ENCODE results near the gene PCBP3. TPM values are rescaled to one million over a fixed set of nuclear protein-coding genes. Genes with fewer than 3 reads are reported as not detected.

Gene PCBP3
- total RNA-seq, 2 donors from 2014 or later, result 0.77 to 17.2 TPM

DNA sequence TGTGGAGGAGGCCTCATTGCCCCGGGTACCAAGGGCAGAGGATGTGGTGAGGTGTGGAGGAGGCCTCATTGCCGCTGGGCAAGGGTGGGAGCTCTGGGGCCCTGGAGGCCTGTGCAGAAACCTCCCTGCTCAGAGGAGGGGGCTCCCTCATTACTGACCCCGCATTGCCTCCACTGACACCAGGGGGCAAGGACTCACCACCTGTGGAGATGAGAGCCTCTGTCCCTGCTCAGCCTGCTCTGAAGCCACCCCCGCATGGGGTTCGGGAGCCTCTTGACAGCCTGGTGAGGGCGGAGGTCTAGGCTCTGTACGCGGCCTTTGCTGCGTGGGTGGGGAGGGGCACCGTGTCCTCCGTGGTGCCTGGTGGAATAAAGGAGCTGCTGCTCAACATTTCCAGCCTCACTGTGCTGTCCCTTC is 243.1 kb downstream of the PCBP3 start:
- intact Hi-C loops (cut with DNase I), result no loop called here
- Histone ChIP-seq H3K27ac (peak overlapping the region in 1 of 2 donors; percentile 38), H3K4me1 (replicated peaks) (peaks cover 6% of the 10 kb centered on the region), H3K4me3 (no peak overlapping the region), H3K9me3 (no peaks in the 10 kb centered on the region), H3K27me3 (replicated peaks; ENCODE audit: insufficient read depth) (no peaks in the 10 kb centered on the region), H3K36me3 (no peaks in the 10 kb centered on the region)
- TF ChIP-seq POLR2AphosphoS5 (IDR thresholded peaks at IDR 0.05) (no peak), CTCF (IDR thresholded peaks at IDR 0.05) (no peak), POLR2A (IDR thresholded peaks at IDR 0.05) (no peak)
- DNase-seq (ENCODE audit: low spot score), result no peak
- WGBS, result 54% methylated on average over 11 of the region's 11 CpGs

- WGBS, result 40% methylated on average over 6 of the region's 6 CpGs
- TF ChIP-seq POLR2AphosphoS5 (IDR thresholded peaks at IDR 0.05), result peak; percentile 9
- no peak for TF ChIP-seq POLR2A (IDR thresholded peaks at IDR 0.05)
- DNase-seq (ENCODE audit: low spot score), result no peak
- intact Hi-C loops (cut with DNase I), result no loop called here
- H3K4me1 ChIP-seq (replicated peaks), result peaks cover 6% of the 10 kb centered on the region
- H3K4me3 ChIP-seq, result no peak overlapping the region
- H3K36me3 ChIP-seq, result no peaks in the 10 kb centered on the region
- peak overlapping the region in 1 of 2 donors; percentile 38 for H3K27ac ChIP-seq
- no peaks in the 10 kb centered on the region for H3K9me3 ChIP-seq
- no peaks in the 10 kb centered on the region for H3K27me3 ChIP-seq (replicated peaks; ENCODE audit: insufficient read depth)
Observed at GRCh38 chr21:45887120-45887611, 243.6 kb downstream of the PCBP3 start.

DNA sequence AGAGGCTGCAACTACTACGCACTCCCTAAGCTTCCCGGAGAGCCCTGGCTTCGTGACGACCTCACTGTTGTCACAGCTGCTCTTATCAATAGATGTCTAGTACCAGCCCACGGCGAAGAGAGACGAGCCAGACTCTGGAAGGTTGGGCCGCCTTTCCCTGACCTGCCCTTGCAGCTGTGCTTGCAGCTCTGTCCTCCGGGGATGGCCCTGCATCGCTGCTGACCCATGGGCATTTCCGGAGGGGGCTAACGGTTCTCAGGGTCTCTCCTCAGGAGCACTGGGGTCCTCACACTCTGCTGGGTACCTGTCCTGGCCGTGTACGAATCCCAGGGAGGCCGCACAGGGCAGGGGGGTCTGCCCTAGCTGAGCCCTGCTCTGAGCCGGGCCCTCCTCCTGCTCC is 244.3 kb downstream of the PCBP3 start:
- DNase-seq (ENCODE audit: low spot score), result no peak
- H3K4me1 ChIP-seq (replicated peaks), result peaks cover 6% of the 10 kb centered on the region
- TF ChIP-seq CTCF (IDR thresholded peaks at IDR 0.05) (no peak), POLR2A (IDR thresholded peaks at IDR 0.05) (no peak), POLR2AphosphoS5 (IDR thresholded peaks at IDR 0.05) (no peak)
- WGBS, result 72% methylated on average over 16 of the region's 16 CpGs
- H3K36me3 ChIP-seq, result no peaks in the 10 kb centered on the region
- no peaks in the 10 kb centered on the region for H3K27me3 ChIP-seq (replicated peaks; ENCODE audit: insufficient read depth)
- no peak overlapping the region for H3K4me3 ChIP-seq
- intact Hi-C loops (cut with DNase I), result no loop called here
- H3K9me3 ChIP-seq, result no peaks in the 10 kb centered on the region
- no peak overlapping the region for H3K27ac ChIP-seq

DNA sequence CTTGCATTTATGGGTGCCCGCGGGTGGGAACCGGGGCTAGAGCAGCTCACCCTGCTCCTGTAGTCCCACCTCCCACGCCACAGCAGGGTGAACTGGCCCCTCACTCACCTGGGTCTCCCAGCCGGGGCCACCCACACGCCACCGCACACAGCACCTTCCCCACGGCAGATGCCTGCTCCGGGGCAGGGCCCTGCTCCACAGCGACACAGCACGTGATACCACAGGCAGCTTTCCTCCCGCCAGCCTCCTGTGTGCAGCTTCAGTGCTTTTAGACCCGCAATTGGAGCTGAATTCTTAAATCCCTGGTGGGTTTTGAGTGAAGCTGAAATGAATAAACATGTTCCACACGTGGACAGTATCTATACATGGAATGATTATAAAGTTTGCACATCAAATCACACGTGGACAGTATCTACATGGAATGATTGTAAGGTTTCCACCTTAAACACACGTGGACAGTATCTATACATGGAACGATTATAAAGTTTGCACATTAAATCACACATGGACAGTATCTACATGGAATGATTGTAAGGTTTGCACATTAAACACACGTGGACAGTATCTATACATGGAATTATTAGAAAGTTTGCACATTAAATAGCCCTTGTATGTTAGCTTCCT is 245.0 kb downstream of the PCBP3 start:
- TF ChIP-seq POLR2AphosphoS5 (IDR thresholded peaks at IDR 0.05) (no peak), CTCF (IDR thresholded peaks at IDR 0.05) (no peak), POLR2A (IDR thresholded peaks at IDR 0.05) (no peak)
- no peak overlapping the region for H3K4me3 ChIP-seq
- H3K27me3 ChIP-seq (replicated peaks; ENCODE audit: insufficient read depth), result no peaks in the 10 kb centered on the region
- H3K36me3 ChIP-seq, result no peaks in the 10 kb centered on the region
- H3K9me3 ChIP-seq, result no peaks in the 10 kb centered on the region
- DNase-seq (ENCODE audit: low spot score), result no peak
- H3K4me1 ChIP-seq (replicated peaks), result peaks cover 6% of the 10 kb centered on the region
- intact Hi-C loops (cut with DNase I), result no loop called here
- 91% methylated on average over 18 of the region's 18 CpGs for WGBS
- H3K27ac ChIP-seq, result no peak overlapping the region

DNA sequence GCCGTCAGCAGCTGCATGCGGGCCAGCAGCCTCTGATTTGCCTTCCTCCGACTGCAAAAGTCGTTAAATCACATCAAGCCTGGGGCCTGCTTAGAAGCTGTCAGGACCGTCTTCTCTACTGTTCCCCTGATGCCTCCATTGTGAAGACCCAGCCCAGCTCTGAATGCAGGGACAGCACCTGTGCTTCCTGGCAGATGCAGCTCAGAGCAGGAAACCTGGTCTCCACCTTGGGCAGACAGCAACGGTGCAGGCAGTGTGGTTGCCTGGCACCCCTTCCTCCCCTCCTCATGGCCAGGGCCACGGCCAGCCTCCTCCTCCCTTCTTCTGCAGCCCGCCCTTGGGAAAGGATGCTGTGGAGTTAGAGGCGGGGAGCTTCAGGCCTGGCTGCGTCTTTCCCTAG is 245.7 kb downstream of the PCBP3 start:
- Histone ChIP-seq H3K27me3 (replicated peaks; ENCODE audit: insufficient read depth) (no peaks in the 10 kb centered on the region), H3K36me3 (no peaks in the 10 kb centered on the region), H3K4me1 (replicated peaks) (peaks cover 6% of the 10 kb centered on the region), H3K4me3 (no peak overlapping the region), H3K9me3 (no peaks in the 10 kb centered on the region), H3K27ac (no peak overlapping the region)
- TF ChIP-seq POLR2A (IDR thresholded peaks at IDR 0.05) (no peak), CTCF (IDR thresholded peaks at IDR 0.05) (no peak), POLR2AphosphoS5 (IDR thresholded peaks at IDR 0.05) (no peak)
- WGBS, result 76% methylated on average over 10 of the region's 10 CpGs
- intact Hi-C loops (cut with DNase I), result no loop called here
- no peak for DNase-seq (ENCODE audit: low spot score)
